GM21367 (cell line): ENCODE results near the gene RPS24.

Source experiments
- ATAC-seq: cut with Tn5 transposase; IDR thresholded peaks from one replicate; pipeline ENCODE4 v1.9.1; 2021; ENCODE audit not compliant: unreplicated experiment

RPS24 gene

DNA sequence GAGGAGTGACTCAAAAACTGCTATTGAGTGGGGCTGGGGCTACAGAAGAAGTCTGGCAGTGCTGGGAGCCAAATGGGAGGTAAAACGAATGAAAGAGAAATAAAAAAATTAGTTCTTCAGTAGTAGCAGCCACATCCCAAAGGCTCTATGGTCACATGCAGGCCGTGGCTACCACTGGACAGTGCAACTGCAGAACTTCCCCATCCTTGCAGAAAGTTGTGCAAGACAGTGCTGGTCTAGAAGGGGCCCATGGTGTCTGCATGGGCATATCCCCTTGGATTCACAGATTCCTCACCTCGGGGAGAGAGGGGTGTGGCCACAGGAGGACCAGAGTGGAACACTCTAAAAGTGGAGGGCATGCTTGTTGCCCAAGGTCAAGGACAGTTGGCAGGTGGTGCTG, 47.6 kb downstream of the RPS24 start:
- no peak for ATAC-seq

DNA sequence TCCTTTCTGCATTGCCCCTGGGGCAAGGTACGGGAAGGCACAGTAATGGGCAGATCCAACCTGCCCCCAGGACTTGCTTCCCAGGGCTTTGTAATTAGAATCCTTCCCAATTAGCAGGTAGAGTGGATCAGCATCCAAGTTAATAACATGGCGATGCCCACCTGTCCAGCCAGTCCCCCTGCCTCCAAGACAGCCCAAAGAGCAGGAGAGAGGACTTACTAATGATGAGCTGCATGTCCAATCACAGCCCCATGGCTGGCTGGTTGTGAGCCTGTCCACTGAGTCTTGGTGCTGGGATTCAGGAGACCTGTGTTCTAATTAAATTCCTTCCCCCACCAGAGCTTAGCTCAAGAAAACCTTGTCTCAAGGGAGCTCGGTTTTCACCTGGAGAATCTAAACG, 49.0 kb downstream of the RPS24 start:
- ATAC-seq = no peak
